Natural killer cell (primary cell): ENCODE results near the gene AMTN. TPM values are rescaled to one million over a fixed set of nuclear protein-coding genes. Genes with fewer than 3 reads are reported as not detected.

Experiments
- ATAC-seq, 3 donors: fragments of 150-1000 bp in 2 of 3; fragments of 200-7000 bp in 1 of 3; cut with Tn5 transposase; 1 replicate in 1 of 3; 2 replicates in 2 of 3; pipeline ENCODE4 v1.10.0; 2021; ENCODE audit warnings: mild to moderate bottlenecking in 2 of 3, moderate library complexity in 2 of 3
- DNase-seq, 2 donors: peaks; one replicate each; pipeline versions ENCODE4 v3.0.0 to v3.0.0-alpha.2; 2013 to 2021; ENCODE audit warnings: mixed read lengths in 1 of 2
- H3K27ac ChIP-seq: one replicate; pipeline ENCODE4 v1.5.1; 2013; ENCODE audit warnings: mild to moderate bottlenecking, low read length
- H3K27me3 ChIP-seq: one replicate; pipeline ENCODE4 v1.6.1; 2013; ENCODE audit warnings: low read length; ENCODE audit not compliant: control insufficient read depth, insufficient read depth
- H3K36me3 ChIP-seq: one replicate; pipeline ENCODE4 v1.6.1; 2013; ENCODE audit warnings: low read length; ENCODE audit not compliant: control insufficient read depth, insufficient read depth
- H3K4me1 ChIP-seq: one replicate; pipeline ENCODE4 v1.6.1; 2013; ENCODE audit warnings: low read length; ENCODE audit not compliant: control insufficient read depth, insufficient read depth
- H3K4me3 ChIP-seq: one replicate; pipeline ENCODE4 v1.5.1; 2013; ENCODE audit warnings: low read length
- H3K9me3 ChIP-seq: one replicate; pipeline ENCODE4 v1.6.1; 2013; ENCODE audit warnings: low read length; ENCODE audit not compliant: control insufficient read depth, insufficient read depth
- H3K27ac Mint-ChIP-seq, 2 donors: one replicate each; pipeline ENCODE4 v1.8.0; 2022; ENCODE audit warnings: mild to moderate bottlenecking in 2 of 2, mixed read lengths in 2 of 2, moderate library complexity in 1 of 2
- H3K27me3 Mint-ChIP-seq, 2 donors: one replicate each; pipeline ENCODE4 v1.8.0; 2022; ENCODE audit warnings: low read depth in 2 of 2, mixed read lengths in 2 of 2
- H3K36me3 Mint-ChIP-seq: one replicate; pipeline ENCODE4 v1.8.0; 2022; ENCODE audit warnings: mixed read lengths
- H3K4me1 Mint-ChIP-seq, 2 donors: one replicate each; pipeline ENCODE4 v1.8.0; 2022; ENCODE audit warnings: mixed read lengths in 2 of 2
- H3K4me3 Mint-ChIP-seq: one replicate; pipeline ENCODE4 v1.8.0; 2022; ENCODE audit warnings: mild to moderate bottlenecking, moderate library complexity, mixed read lengths
- H3K9me3 Mint-ChIP-seq, 2 donors: one replicate each; pipeline ENCODE4 v1.8.0; 2022; ENCODE audit warnings: mixed read lengths in 2 of 2
- CTCF ChIP-seq: fragments of 200-600 bp; IDR thresholded peaks from one replicate; pipeline ENCODE4 v1.8.0; 2022; ENCODE audit warnings: antibody characterized with exemption
- WGBS: methylation state at CpG from one replicate; pipeline ENCODE4 v1.1.7; 2013; ENCODE audit warnings: missing lambda C conversion rate; ENCODE audit not compliant: insufficient coverage; 5-methylcytosine and 5-hydroxymethylcytosine counted together
- intact Hi-C: fragments of 100-400 bp; cut with micrococcal nuclease; formaldehyde crosslinking; loops from one replicate; pipeline ENCODE4 v1.14.2; 2022
- total RNA-seq, 4 donors: library from RNA; stranded (reverse); fragments of 120-200 nt in 1 of 4; gene quantifications; one replicate each; pipeline versions ENCODE4 v1.2.3 to v1.2.4, GENCODE V29; 2013 to 2022

The AMTN gene
- total RNA-seq, 3 donors from 2014 or later (not counting 1 experiment from before 2014, with no cell fraction given), result not detected

GRCh38 chr4:70570796-70571195 lies 52.4 kb downstream of the AMTN start:
- Histone ChIP-seq H3K36me3 (no peaks in the 10 kb centered on the region), H3K4me1 (no peaks in the 10 kb centered on the region), H3K4me3 (no peak overlapping the region), H3K9me3 (no peaks in the 10 kb centered on the region), H3K27me3 (no peaks in the 10 kb centered on the region), H3K27ac (no peak overlapping the region)
- Mint-ChIP-seq H3K27ac (no peak overlapping the region), H3K36me3 (no peaks in the 10 kb centered on the region), H3K9me3 (peaks cover 0 to 2% of the 10 kb centered on the region in 2 donors), H3K27me3 (peaks cover 4 to 22% of the 10 kb centered on the region in 2 donors), H3K4me3 (no peak overlapping the region), H3K4me1 (no peaks in the 10 kb centered on the region)
- ATAC-seq (no peak), DNase-seq (no peak)
- WGBS, result 84% methylated on average over 2 of the region's 2 CpGs
- intact Hi-C loops, result no loop called here
- TF ChIP-seq CTCF, result no peak

GRCh38 chr4:70571772-70572171 lies 53.4 kb downstream of the AMTN start:
- Mint-ChIP-seq H3K27ac (no peak overlapping the region), H3K27me3 (peaks cover 4 to 16% of the 10 kb centered on the region in 2 donors), H3K4me3 (no peak overlapping the region), H3K4me1 (no peaks in the 10 kb centered on the region), H3K9me3 (peaks cover 0 to 2% of the 10 kb centered on the region in 2 donors), H3K36me3 (no peaks in the 10 kb centered on the region)
- Histone ChIP-seq H3K27me3 (peaks cover 2% of the 10 kb centered on the region), H3K9me3 (no peaks in the 10 kb centered on the region), H3K4me1 (no peaks in the 10 kb centered on the region), H3K4me3 (no peak overlapping the region), H3K27ac (no peak overlapping the region), H3K36me3 (no peaks in the 10 kb centered on the region)
- no peak for TF ChIP-seq CTCF
- WGBS, result 72% methylated on average over 2 of the region's 2 CpGs
- intact Hi-C loops, result no loop called here
- DNase-seq, result no peak
- ATAC-seq, result no peak

GRCh38 chr4:70575964-70576363 lies 57.6 kb downstream of the AMTN start:
- Histone ChIP-seq H3K4me3 (no peak overlapping the region), H3K36me3 (no peaks in the 10 kb centered on the region), H3K9me3 (no peaks in the 10 kb centered on the region), H3K4me1 (no peaks in the 10 kb centered on the region), H3K27me3 (peaks cover 2% of the 10 kb centered on the region), H3K27ac (no peak overlapping the region)
- no peak overlapping the region for H3K4me3 Mint-ChIP-seq
- DNase-seq (no peak), ATAC-seq (no peak)
- H3K27me3 Mint-ChIP-seq, result peaks cover 0 to 2% of the 10 kb centered on the region in 2 donors
- H3K36me3 Mint-ChIP-seq, result no peaks in the 10 kb centered on the region
- H3K27ac Mint-ChIP-seq, result no peak overlapping the region
- intact Hi-C loops, result no loop called here
- H3K9me3 Mint-ChIP-seq, result no peaks in the 10 kb centered on the region
- H3K4me1 Mint-ChIP-seq, result no peaks in the 10 kb centered on the region
- no peak for TF ChIP-seq CTCF

GRCh38 chr4:70577220-70577927 lies 59.0 kb downstream of the AMTN start:
- H3K9me3 Mint-ChIP-seq, result no peaks in the 10 kb centered on the region
- ATAC-seq (no peak), DNase-seq (no peak)
- Histone ChIP-seq H3K27me3 (peaks cover 2% of the 10 kb centered on the region), H3K4me3 (no peak overlapping the region), H3K9me3 (no peaks in the 10 kb centered on the region), H3K4me1 (no peaks in the 10 kb centered on the region), H3K36me3 (no peaks in the 10 kb centered on the region), H3K27ac (no peak overlapping the region)
- no peak overlapping the region for H3K27ac Mint-ChIP-seq
- 79% methylated on average over 6 of the region's 6 CpGs for WGBS
- no peak overlapping the region for H3K4me3 Mint-ChIP-seq
- no peaks in the 10 kb centered on the region for H3K27me3 Mint-ChIP-seq
- no peak for TF ChIP-seq CTCF
- H3K4me1 Mint-ChIP-seq, result no peaks in the 10 kb centered on the region
- H3K36me3 Mint-ChIP-seq, result no peaks in the 10 kb centered on the region
- intact Hi-C loops, result no loop called here
